Peyer's patch (tissue), 4 donors: ENCODE measurements around the gene SSU72. TPM values are rescaled to one million over a fixed set of nuclear protein-coding genes. Genes with fewer than 3 reads are reported as not detected.

Experiments
- DNase-seq, 3 donors: peaks; one replicate each; pipeline ENCODE4 v3.0.0-alpha.2; 2017 to 2019
- H3K27ac ChIP-seq, 4 donors: fragments of 200-600 bp; sonication (generic); one replicate each; pipeline ENCODE4 v1.5.1; 2016 to 2019
- H3K27me3 ChIP-seq, 2 donors: fragments of 200-600 bp; sonication (generic); one replicate each; pipeline ENCODE4 v1.5.1; 2019
- H3K36me3 ChIP-seq, 3 donors: fragments of 200-600 bp; sonication (generic); one replicate each; pipeline ENCODE4 v1.5.1; 2016 to 2019
- H3K4me1 ChIP-seq, 4 donors: fragments of 200-600 bp; sonication (generic); one replicate each; pipeline ENCODE4 v1.5.1; 2016 to 2019
- H3K4me3 ChIP-seq, 4 donors: fragments of 200-600 bp; sonication (generic); 1 replicate in 3 of 4; 2 replicates in 1 of 4; pipeline ENCODE4 v1.5.1; 2016 to 2019; ENCODE audit warnings: mild to moderate bottlenecking in 1 of 4
- H3K9me3 ChIP-seq, 4 donors: fragments of 200-600 bp; sonication (generic); one replicate each; pipeline ENCODE4 v1.5.1; 2016 to 2019; ENCODE audit warnings: mild to moderate bottlenecking in 1 of 4
- POLR2A ChIP-seq, 2 donors: fragments of 450-650 bp; IDR thresholded peaks; one replicate each; pipeline ENCODE4 v1.5.1; 2017; ENCODE audit warnings: antibody characterized with exemption in 2 of 2, mild to moderate bottlenecking in 2 of 2, moderate library complexity in 2 of 2
- total RNA-seq, 4 donors: library from RNA; depleted of rRNA; stranded (reverse); fragments of >200 nt; gene quantifications; one replicate each; pipeline ENCODE4 v1.1.0, GENCODE V29; 2016
- TF ChIP-seq, protein P1 (sequence below), 6 experiments: fragments of 450-650 bp in 4 of 6; fragments of 200-600 bp in 2 of 6; sonication (generic) in 1 of 6; IDR thresholded peaks; one replicate each; pipeline ENCODE4 v1.5.1; 2017 to 2019; ENCODE audit warnings: antibody characterized with exemption in 6 of 6, mild to moderate bottlenecking in 3 of 6, moderate library complexity in 1 of 6

The SSU72 gene
- total RNA-seq, 4 donors from 2014 or later: 146 to 182 (median 163) TPM

DNA sequence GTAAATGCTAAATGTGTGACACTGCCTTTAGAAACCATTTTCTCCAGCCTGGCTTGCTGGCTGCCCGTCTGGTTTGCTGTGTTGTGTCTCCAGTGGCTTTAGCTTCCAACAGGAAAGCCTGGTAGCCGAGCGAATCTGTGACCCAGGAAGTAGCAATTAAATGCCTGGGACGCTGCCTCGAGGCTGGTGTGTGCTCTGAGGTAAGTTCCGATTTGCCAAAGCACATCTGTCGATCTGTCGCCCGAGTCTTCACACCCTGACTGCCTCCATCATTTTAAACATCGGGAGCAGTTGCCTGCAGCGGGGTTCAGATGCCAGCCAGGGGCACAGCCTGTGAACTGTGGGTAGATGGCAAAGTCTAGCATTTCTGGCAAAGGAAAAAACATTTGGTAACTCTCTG, 42.9 kb upstream of the SSU72 start:
- Histone ChIP-seq H3K36me3 (peaks cover 0 to 15% (median 0%) of the 10 kb centered on the region in 3 donors), H3K27me3 (no peaks in the 10 kb centered on the region), H3K4me1 (peaks cover 0 to 29% (median 14%) of the 10 kb centered on the region in 4 donors), H3K4me3 (no peak overlapping the region), H3K27ac (no peak overlapping the region), H3K9me3 (no peaks in the 10 kb centered on the region)
- no peak for DNase-seq
- no peak for TF ChIP-seq POLR2A (IDR thresholded peaks at IDR 0.05)
- TF ChIP-seq, protein P1, sequence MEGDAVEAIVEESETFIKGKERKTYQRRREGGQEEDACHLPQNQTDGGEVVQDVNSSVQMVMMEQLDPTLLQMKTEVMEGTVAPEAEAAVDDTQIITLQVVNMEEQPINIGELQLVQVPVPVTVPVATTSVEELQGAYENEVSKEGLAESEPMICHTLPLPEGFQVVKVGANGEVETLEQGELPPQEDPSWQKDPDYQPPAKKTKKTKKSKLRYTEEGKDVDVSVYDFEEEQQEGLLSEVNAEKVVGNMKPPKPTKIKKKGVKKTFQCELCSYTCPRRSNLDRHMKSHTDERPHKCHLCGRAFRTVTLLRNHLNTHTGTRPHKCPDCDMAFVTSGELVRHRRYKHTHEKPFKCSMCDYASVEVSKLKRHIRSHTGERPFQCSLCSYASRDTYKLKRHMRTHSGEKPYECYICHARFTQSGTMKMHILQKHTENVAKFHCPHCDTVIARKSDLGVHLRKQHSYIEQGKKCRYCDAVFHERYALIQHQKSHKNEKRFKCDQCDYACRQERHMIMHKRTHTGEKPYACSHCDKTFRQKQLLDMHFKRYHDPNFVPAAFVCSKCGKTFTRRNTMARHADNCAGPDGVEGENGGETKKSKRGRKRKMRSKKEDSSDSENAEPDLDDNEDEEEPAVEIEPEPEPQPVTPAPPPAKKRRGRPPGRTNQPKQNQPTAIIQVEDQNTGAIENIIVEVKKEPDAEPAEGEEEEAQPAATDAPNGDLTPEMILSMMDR (IDR thresholded peaks at IDR 0.05): no peak

DNA sequence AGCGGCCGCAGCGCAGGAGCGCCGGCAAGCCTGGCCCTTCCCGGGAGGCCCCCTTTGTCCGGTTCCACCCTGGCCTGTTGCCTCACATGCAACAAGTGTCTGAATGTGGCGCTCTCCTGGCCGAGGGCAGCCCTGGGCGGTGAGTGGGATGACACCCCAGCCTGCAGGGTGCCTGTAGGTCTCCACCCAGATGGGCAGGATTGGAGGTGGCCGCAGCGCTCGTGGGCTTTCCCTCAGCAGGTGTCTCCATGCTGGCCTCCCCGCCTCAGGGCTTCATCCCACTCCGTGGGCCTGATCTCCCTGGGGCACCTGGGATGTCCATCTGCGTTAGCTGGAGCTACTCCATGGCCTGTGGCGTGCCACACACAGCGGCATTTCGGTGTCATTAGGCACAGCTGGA, 42.2 kb upstream of the SSU72 start:
- no peak overlapping the region for H3K27ac ChIP-seq
- peak overlapping the region; percentile 91 to 100 (median 100) for H3K4me3 ChIP-seq
- H3K27me3 ChIP-seq: no peaks in the 10 kb centered on the region
- peaks cover 0 to 15% (median 0%) of the 10 kb centered on the region in 3 donors for H3K36me3 ChIP-seq
- no peaks in the 10 kb centered on the region for H3K9me3 ChIP-seq
- TF ChIP-seq POLR2A (IDR thresholded peaks at IDR 0.05): no peak
- TF ChIP-seq, protein P1 (IDR thresholded peaks at IDR 0.05): no peak
- peaks cover 0 to 29% (median 14%) of the 10 kb centered on the region in 4 donors for H3K4me1 ChIP-seq
- no peak for DNase-seq

DNA sequence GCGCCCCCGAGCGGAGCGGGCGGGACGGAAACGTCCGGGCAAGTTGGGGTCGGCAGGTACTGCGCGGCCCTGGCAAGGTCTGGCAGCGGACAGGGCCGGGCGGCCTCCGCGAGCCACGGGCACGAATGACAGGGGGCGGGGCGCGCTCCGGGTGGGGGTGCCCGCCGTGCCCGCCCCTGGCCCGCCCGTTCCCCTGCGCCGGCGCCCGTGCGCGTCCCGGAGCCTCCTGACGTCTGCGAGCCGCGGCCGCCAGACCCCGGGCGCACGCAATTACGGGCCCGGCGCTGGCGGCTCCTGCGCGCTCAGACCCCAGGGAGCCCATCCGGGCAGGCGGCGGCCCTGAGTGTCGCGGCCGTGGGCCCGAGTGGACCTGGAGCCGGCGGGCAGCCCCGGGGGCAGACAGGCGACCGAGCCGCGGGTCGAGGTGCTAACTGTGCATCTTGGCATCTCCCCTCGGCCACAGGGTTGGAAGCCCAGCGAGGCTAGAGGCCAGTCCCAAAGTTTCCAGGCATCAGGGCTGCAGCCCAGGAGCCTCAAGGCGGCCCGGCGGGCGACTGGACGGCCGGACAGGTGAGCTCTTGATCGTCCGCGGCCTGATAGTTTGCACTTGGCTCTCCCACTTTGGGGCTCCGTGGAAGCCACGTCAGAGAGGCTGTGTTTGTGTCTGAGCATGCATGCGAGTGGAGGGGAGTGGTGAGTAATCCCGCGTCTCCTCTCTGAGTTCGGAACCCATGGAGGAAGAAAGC, 41.6 kb upstream of the SSU72 start:
- H3K4me3 ChIP-seq: peak overlapping the region; percentile 91 to 100 (median 100)
- H3K27me3 ChIP-seq: no peaks in the 10 kb centered on the region
- H3K4me1 ChIP-seq: peaks cover 0 to 29% (median 14%) of the 10 kb centered on the region in 4 donors
- peak; percentile 29 to 78 (median 69) for DNase-seq
- TF ChIP-seq, protein P1 (IDR thresholded peaks at IDR 0.05): peak in 1 of 6 experiments; percentile 2
- no peak for TF ChIP-seq POLR2A (IDR thresholded peaks at IDR 0.05)
- no peaks in the 10 kb centered on the region for H3K9me3 ChIP-seq
- H3K27ac ChIP-seq: peak overlapping the region; percentile 99 to 100 (median 100)
- peaks cover 0 to 15% (median 0%) of the 10 kb centered on the region in 3 donors for H3K36me3 ChIP-seq

DNA sequence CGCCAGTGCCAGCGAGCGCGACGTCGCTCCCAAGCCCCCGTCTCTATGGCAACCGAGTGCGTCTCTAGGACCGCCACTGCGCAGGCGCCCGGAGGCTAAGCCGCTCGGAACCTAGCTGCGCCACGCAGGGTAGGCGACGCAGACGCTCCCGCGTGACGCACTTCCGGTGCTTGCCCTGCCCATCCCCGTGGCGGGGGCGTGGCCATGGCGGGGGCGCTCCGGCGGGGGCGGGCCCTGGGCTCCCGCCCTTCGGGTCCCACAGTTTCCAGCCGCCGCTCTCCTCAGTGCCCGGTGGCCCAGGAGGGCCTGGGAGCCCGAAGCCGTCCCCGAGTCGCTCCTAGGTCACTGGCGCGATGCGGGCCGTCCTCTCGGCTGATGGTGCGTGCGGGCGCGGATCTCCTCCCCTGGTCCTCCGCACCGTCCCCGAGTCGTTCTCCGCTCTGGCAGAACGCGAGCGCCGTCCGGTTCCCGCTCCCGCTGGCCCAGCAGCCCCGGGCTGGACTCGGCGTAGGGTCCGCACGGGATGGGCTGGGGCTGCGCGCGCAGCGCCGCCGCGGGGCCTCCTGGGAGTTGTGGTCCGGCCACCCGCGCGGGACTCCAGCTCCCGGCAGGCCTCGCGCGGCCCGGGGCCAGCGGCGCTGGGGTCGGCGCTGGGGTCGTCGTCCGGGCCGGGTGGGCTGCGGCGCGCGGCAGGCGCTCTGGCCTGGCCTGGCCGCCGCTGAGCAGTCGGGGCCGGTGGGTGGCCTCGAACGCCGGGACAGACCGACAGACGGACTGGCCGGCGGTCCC, 40.8 kb upstream of the SSU72 start, which contains the start of gene MIB2:
Gene MIB2 (plus strand): TSS at position 245 of the 789 bp plus-strand sequence. CDS start 7,953 bp downstream, outside the sequence.
- H3K9me3 ChIP-seq: no peaks in the 10 kb centered on the region
- peak within 1 kb of the TSS; percentile 91 to 100 (median 100) for H3K4me3 ChIP-seq
- H3K27me3 ChIP-seq: no peaks in the 10 kb centered on the region
- TF ChIP-seq, protein P1 (IDR thresholded peaks at IDR 0.05): peak in 1 of 6 experiments; percentile 1
- peak; percentile 82 to 83 for TF ChIP-seq POLR2A (IDR thresholded peaks at IDR 0.05)
- peaks cover 0 to 15% (median 0%) of the 10 kb centered on the region in 3 donors for H3K36me3 ChIP-seq
- peak; percentile 96 to 98 (median 97) for DNase-seq
- peaks cover 0 to 29% (median 14%) of the 10 kb centered on the region in 4 donors for H3K4me1 ChIP-seq
- H3K27ac ChIP-seq: peak within 1 kb of the TSS; percentile 99 to 100 (median 100)

DNA sequence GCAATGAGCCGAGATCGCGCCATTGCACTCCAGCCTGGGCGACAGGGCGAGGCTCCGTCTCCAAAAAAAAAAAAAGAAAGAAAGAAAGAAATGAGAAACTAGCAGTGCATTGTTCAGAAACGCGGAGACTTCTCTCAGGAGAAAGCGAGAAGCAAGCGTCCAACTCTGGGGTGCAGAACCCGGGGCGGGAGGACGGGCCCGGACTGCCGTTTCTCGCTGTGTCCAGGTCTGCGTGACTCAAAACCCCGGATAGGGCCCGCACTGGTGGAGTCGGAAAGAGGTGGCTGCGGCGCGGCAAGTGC, 40.2 kb upstream of the SSU72 start:
- Histone ChIP-seq H3K27ac (peak overlapping the region; percentile 99 to 100 (median 100)), H3K27me3 (no peaks in the 10 kb centered on the region), H3K36me3 (peaks cover 0 to 15% (median 0%) of the 10 kb centered on the region in 3 donors), H3K9me3 (no peaks in the 10 kb centered on the region), H3K4me1 (peaks cover 0 to 29% (median 14%) of the 10 kb centered on the region in 4 donors), H3K4me3 (peak overlapping the region; percentile 91 to 100 (median 100))
- DNase-seq: no peak
- no peak for TF ChIP-seq POLR2A (IDR thresholded peaks at IDR 0.05)
- TF ChIP-seq, protein P1 (IDR thresholded peaks at IDR 0.05): no peak
